COLO668 (cell line): ENCODE data around the gene CCDC28B.

ENCODE experiments used
- DNase-seq: peaks from one replicate; lab custom pipeline; 2025; ENCODE audit not compliant: unreplicated experiment; lab: John Stamatoyannopoulos, UW

Gene CCDC28B

GRCh38 chr1:32249831-32250525, 49.6 kb downstream of the CCDC28B start:
- no peak for DNase-seq

GRCh38 chr1:32250893-32251716, 50.7 kb downstream of the CCDC28B start, which contains the start of gene LCK:
TSS of gene LCK (plus strand) at chr1:32251265. CDS start at chr1:32274330, 23,065 bp downstream.
- no peak for DNase-seq
